ENCODE results near the gene HECW1.

DNA sequence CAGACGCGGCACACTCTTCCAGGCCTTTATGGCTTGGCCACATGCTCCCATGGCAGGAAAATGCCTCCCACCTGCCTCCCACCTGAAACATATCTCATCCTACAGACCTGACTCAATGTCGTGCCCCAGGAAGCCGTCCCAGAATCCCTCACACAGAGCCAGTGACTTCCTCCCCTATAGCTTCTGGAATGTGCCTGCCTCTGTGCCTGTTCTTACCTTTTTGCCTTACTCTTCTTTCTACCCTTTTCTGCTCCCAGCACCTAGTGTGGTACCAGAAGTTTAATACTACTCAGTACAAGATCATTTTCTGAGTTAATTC, 346.5 kb downstream of the HECW1 start:
- TF ChIP-seq, protein P1, sequence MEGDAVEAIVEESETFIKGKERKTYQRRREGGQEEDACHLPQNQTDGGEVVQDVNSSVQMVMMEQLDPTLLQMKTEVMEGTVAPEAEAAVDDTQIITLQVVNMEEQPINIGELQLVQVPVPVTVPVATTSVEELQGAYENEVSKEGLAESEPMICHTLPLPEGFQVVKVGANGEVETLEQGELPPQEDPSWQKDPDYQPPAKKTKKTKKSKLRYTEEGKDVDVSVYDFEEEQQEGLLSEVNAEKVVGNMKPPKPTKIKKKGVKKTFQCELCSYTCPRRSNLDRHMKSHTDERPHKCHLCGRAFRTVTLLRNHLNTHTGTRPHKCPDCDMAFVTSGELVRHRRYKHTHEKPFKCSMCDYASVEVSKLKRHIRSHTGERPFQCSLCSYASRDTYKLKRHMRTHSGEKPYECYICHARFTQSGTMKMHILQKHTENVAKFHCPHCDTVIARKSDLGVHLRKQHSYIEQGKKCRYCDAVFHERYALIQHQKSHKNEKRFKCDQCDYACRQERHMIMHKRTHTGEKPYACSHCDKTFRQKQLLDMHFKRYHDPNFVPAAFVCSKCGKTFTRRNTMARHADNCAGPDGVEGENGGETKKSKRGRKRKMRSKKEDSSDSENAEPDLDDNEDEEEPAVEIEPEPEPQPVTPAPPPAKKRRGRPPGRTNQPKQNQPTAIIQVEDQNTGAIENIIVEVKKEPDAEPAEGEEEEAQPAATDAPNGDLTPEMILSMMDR (conservative IDR thresholded peaks at IDR 0.05): no peak
- TF ChIP-seq EZH2 (IDR thresholded peaks at IDR 0.05; ENCODE audit: low read depth): no peak

All from PC-9 (cell line).